Skeletal muscle tissue (tissue), 4 donors: Measurements from ENCODE around the gene ALDH1L2. TPM values are rescaled to one million over a fixed set of nuclear protein-coding genes. Genes with fewer than 3 reads are reported as not detected.

Source experiments
- H3K27ac ChIP-seq: one replicate; pipeline ENCODE4 v1.7.0; 2013; ENCODE audit warnings: mild to moderate bottlenecking, low read depth, low read length, inconsistent platforms
- H3K27me3 ChIP-seq, 3 donors: one replicate each; pipeline ENCODE4 v1.7.0; 2013; ENCODE audit warnings: low read length in 3 of 3; ENCODE audit not compliant: control insufficient read depth in 3 of 3, insufficient read depth in 3 of 3
- H3K36me3 ChIP-seq, 3 donors: one replicate each; pipeline ENCODE4 v1.7.0; 2013; ENCODE audit warnings: low read length in 3 of 3; ENCODE audit not compliant: control insufficient read depth in 3 of 3, insufficient read depth in 3 of 3
- H3K4me1 ChIP-seq, 3 donors: one replicate each; pipeline ENCODE4 v1.7.0; 2013; ENCODE audit warnings: low read length in 3 of 3, mild to moderate bottlenecking in 3 of 3; ENCODE audit not compliant: control insufficient read depth in 3 of 3, insufficient read depth in 3 of 3
- H3K4me3 ChIP-seq, 3 donors: one replicate each; pipeline ENCODE4 v1.7.0; 2013; ENCODE audit warnings: low read length in 3 of 3
- H3K9ac ChIP-seq, 3 donors: one replicate each; pipeline ENCODE4 v1.7.0; 2013; ENCODE audit warnings: low read length in 3 of 3, mild to moderate bottlenecking in 3 of 3, moderate library complexity in 2 of 3, low read depth in 1 of 3
- H3K9me3 ChIP-seq, 3 donors: one replicate each; pipeline ENCODE4 v1.7.0; 2013; ENCODE audit warnings: low read length in 3 of 3; ENCODE audit not compliant: control insufficient read depth in 3 of 3
- total RNA-seq: library from RNA; depleted of rRNA; stranded (reverse); fragments of >200 nt; gene quantifications from one replicate; pipeline ENCODE4 v1.2.3, GENCODE V29; 2014
- donor health status: Osteomylitis.

The ALDH1L2 gene
- total RNA-seq, result 6.3 TPM

DNA sequence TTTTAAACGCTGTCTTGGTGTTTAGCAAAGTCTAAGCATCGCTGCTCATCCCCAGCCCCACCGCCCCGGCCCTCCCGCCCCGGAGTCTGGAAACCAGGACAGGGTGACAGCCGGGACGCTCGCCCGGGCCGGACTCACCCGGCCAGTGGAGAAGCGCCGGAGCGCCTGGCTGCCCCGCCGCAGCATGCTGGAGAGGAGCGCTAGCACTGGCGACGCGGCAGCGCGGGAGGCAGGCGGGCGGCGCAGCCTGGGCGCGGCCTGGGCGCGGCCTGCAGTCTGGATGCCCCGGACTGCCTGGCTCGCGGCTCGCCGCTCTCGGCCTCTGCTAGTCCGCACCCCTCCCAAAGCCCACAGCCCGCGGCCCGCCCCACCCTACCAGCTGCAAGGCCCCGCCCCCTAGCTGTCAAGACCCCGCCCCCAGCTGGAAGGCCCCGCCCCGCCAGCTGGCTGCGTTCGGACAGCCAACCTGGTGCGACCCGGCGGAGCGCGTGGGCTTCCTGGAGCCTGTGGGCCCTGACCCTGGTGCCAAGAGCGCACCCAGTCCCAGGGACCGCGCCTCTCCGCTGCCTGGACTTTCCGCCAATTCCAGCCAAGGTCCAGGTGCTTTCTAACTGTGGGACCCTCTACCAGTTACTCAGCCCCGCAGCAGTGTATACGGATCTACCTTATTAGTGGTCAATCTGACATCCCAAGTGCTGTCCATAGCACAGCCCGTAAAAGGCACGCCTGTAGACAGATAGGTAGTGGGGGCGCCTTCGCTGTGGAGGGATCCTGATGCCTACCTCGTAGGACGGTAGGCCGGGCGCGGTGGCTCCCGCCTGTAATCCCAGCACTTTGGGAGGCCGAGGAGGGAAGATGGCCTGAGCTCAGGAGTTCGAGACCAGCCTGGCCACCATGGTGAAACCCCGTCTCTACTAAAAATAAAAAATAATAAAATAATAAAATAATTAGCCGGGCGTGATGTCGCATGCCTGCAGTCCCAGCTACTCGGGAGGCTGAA is at the start of gene ALDH1L2:
Gene ALDH1L2 (minus strand): TSS at position 208 of the 1,000 bp plus-strand sequence. CDS start 22 bp downstream, at position 186.
- Histone ChIP-seq H3K9me3 (no peaks in the 10 kb centered on the region), H3K4me1 (peaks cover 6 to 14% (median 8%) of the 10 kb centered on the region in 3 donors), H3K4me3 (peak within 1 kb of the TSS; percentile 71 to 84 (median 72)), H3K27ac (no peak within 1 kb of the TSS), H3K27me3 (no peaks in the 10 kb centered on the region), H3K9ac (peak within 1 kb of the TSS; percentile 48 to 76 (median 74)), H3K36me3 (no peaks in the 10 kb centered on the region)

GRCh38 chr12:105120551-105120950 is 36.3 kb upstream of the ALDH1L2 start:
- Histone ChIP-seq H3K4me3 (no peak overlapping the region), H3K4me1 (no peaks in the 10 kb centered on the region), H3K36me3 (peaks cover 27 to 77% (median 73%) of the 10 kb centered on the region in 3 donors), H3K9me3 (no peaks in the 10 kb centered on the region), H3K27me3 (no peaks in the 10 kb centered on the region), H3K9ac (no peak overlapping the region), H3K27ac (no peak overlapping the region)

DNA sequence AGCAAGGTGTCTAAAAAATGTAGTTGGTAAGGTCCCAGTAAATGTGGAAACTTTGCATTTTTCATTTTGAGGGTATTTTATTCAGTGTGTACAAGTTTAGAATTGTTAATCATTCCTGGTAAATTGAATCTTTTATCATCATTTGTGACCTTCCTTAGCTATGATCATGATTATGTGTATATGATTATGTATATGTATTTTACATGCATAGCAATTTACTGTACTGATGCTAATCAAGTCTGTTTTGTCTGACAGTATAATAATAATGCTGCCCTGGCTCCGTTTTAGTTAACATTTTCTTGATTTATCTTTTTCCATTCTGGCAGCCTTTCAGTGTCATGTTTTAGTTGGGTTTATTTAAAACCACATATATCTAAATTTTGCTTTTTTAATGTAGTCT is 32.7 kb upstream of the ALDH1L2 start:
- peaks cover 0 to under 1% (median 0%) of the 10 kb centered on the region in 3 donors for H3K4me1 ChIP-seq
- H3K4me3 ChIP-seq, result no peak overlapping the region
- no peak overlapping the region for H3K27ac ChIP-seq
- no peaks in the 10 kb centered on the region for H3K9me3 ChIP-seq
- no peak overlapping the region for H3K9ac ChIP-seq
- no peaks in the 10 kb centered on the region for H3K27me3 ChIP-seq
- peaks cover 17 to 55% (median 47%) of the 10 kb centered on the region in 3 donors for H3K36me3 ChIP-seq

DNA sequence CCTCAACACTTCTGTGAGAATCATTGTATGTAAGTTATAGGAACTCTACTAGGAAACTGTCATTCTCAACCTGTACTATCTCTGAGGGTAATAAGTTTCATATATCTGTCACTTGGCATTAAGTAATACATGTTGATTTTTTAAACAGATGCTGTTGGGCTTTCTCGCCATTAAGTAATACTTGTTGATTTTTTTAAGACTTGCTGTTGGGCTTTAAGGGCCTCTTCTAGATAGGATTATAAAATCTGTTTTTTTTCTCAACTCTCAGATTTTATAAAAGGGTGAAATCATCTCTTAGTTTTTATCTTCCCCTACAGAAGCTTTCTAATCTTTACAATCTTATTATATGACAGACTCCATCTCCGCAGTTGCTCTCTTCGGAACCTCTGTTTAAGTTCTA is 28.8 kb upstream of the ALDH1L2 start:
- peaks cover 0 to 10% (median 6%) of the 10 kb centered on the region in 3 donors for H3K4me1 ChIP-seq
- no peak overlapping the region for H3K27ac ChIP-seq
- no peaks in the 10 kb centered on the region for H3K9me3 ChIP-seq
- peaks cover 8 to 23% (median 21%) of the 10 kb centered on the region in 3 donors for H3K36me3 ChIP-seq
- H3K27me3 ChIP-seq, result no peaks in the 10 kb centered on the region
- no peak overlapping the region for H3K9ac ChIP-seq
- H3K4me3 ChIP-seq, result no peak overlapping the region

DNA sequence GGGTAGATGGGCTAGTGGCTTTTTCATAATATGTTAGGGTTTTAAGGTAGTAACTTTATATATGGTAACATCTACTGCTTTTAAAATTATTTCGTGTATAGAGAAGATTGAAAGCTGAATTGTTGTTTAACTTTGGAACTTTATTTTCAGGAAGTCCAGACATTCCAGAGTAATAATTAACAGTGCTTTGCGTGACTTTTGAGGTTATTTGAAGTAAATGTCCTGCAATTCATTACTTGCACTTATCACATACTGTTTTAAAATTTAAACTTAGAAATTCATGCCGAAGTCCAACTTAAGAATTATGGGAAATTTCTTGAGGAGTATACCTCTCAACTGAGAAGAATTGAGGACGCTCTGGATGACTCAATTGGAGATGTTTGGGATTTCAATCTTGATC is 26.6 kb upstream of the ALDH1L2 start:
- peaks cover 0 to 10% (median 6%) of the 10 kb centered on the region in 3 donors for H3K4me1 ChIP-seq
- H3K27ac ChIP-seq, result no peak overlapping the region
- H3K36me3 ChIP-seq, result peaks cover 0 to 6% (median 4%) of the 10 kb centered on the region in 3 donors
- H3K4me3 ChIP-seq, result no peak overlapping the region
- no peaks in the 10 kb centered on the region for H3K27me3 ChIP-seq
- H3K9ac ChIP-seq, result no peak overlapping the region
- no peaks in the 10 kb centered on the region for H3K9me3 ChIP-seq

- H3K4me3 ChIP-seq, result peak overlapping the region in 1 of 3 donors; percentile 95
- peak overlapping the region in 1 of 3 donors; percentile 27 for H3K9ac ChIP-seq
- H3K4me1 ChIP-seq, result peaks cover 0 to 10% (median 6%) of the 10 kb centered on the region in 3 donors
Measured at GRCh38 chr12:105109465-105110212, 25.4 kb upstream of the ALDH1L2 start.

GRCh38 chr12:105107494-105108371 is 23.5 kb upstream of the ALDH1L2 start, which contains the start of gene WASHC4:
Gene WASHC4 (plus strand): TSS chr12:105107731. CDS start chr12:105107801, 70 bp downstream.
- no peaks in the 10 kb centered on the region for H3K9me3 ChIP-seq
- H3K9ac ChIP-seq, result peak within 1 kb of the TSS; percentile 95 to 96 (median 96)
- peak within 1 kb of the TSS; percentile 94 to 98 (median 97) for H3K4me3 ChIP-seq
- peak within 1 kb of the TSS; percentile 90 for H3K27ac ChIP-seq
- H3K4me1 ChIP-seq, result peaks cover 0 to 10% (median 6%) of the 10 kb centered on the region in 3 donors
- H3K27me3 ChIP-seq, result no peaks in the 10 kb centered on the region
- peaks cover 0 to 2% (median 0%) of the 10 kb centered on the region in 3 donors for H3K36me3 ChIP-seq

More at GRCh38 chr12:105109465-105110212, 25.4 kb upstream of the ALDH1L2 start:
- peaks cover 0 to 2% (median 0%) of the 10 kb centered on the region in 3 donors for H3K36me3 ChIP-seq
- H3K9me3 ChIP-seq, result no peaks in the 10 kb centered on the region
- H3K27ac ChIP-seq, result peak overlapping the region; percentile 1
- H3K27me3 ChIP-seq, result no peaks in the 10 kb centered on the region

DNA sequence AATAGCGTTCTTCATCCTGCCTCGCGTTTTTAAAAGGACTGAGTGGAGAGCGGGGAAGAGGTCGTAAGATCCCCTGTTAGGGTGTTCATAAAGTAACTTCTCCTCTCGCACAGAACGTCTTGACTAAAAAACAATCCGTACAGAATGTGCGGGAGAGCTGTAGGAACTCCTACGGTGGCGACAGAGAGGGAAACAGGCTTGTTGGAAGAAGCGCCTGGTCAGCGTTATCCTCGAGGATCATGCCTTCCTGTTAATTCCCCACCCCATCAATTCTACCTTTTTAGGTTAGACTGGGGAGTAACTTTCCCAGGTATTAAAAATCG is 22.9 kb upstream of the ALDH1L2 start:
- peak overlapping the region; percentile 95 to 96 (median 96) for H3K9ac ChIP-seq
- no peaks in the 10 kb centered on the region for H3K36me3 ChIP-seq
- H3K4me1 ChIP-seq, result peaks cover 0 to 10% (median 6%) of the 10 kb centered on the region in 3 donors
- no peaks in the 10 kb centered on the region for H3K27me3 ChIP-seq
- no peaks in the 10 kb centered on the region for H3K9me3 ChIP-seq
- peak overlapping the region; percentile 90 for H3K27ac ChIP-seq
- peak overlapping the region; percentile 94 to 98 (median 97) for H3K4me3 ChIP-seq

DNA sequence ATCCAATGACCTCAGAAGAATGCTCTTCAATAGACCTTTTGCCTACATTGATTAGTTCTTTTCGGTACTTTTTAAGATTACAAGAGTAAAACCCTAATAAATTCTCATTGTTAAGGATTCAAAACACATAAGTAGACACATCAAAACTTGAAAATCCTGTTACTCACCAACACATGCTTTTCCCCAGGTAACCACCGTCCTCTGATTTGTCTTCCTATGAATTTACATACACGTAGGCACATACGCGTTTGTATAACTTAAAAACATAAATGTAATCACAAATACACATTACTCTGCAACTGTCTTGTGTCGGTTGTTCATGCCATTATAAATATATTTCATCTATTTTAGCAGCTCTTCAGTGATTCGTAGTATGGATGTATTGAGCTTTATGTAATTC is 22.4 kb upstream of the ALDH1L2 start:
- Histone ChIP-seq H3K4me1 (peaks cover 0 to 10% (median 3%) of the 10 kb centered on the region in 3 donors), H3K4me3 (peak overlapping the region; percentile 94 to 98 (median 97)), H3K9ac (peak overlapping the region in 2 of 3 donors; percentile 96), H3K36me3 (no peaks in the 10 kb centered on the region), H3K9me3 (no peaks in the 10 kb centered on the region), H3K27ac (no peak overlapping the region), H3K27me3 (no peaks in the 10 kb centered on the region)
